GM19351 (cell line): ENCODE measurements around the gene MSI1.
"Not testable (repeated sequence)": the region's sequence is repeated elsewhere in the genome, so short reads cannot be mapped to it uniquely, and the experiment has no call there.

ENCODE experiments used
- ATAC-seq: cut with Tn5 transposase; IDR thresholded peaks from one replicate; pipeline ENCODE4 v1.9.1; 2021; ENCODE audit warnings: mild to moderate bottlenecking, moderate library complexity; ENCODE audit not compliant: unreplicated experiment

Gene MSI1

GRCh38 chr12:120358412-120359100, 10.4 kb downstream of the MSI1 start:
- ATAC-seq: no peak

GRCh38 chr12:120357104-120357503, 11.9 kb downstream of the MSI1 start:
- no peak for ATAC-seq

- ATAC-seq: no peak
These were observed 12.4 kb downstream of the MSI1 start for GRCh38 chr12:120356567-120357030.

- no peak for ATAC-seq
These were observed 15.2 kb downstream of the MSI1 start for GRCh38 chr12:120353556-120354317.

- no peak for ATAC-seq
These were observed 15.8 kb downstream of the MSI1 start for GRCh38 chr12:120353136-120353535.

- no peak for ATAC-seq
These were observed 16.8 kb downstream of the MSI1 start for GRCh38 chr12:120352117-120352516.

GRCh38 chr12:120350576-120351350, 18.2 kb downstream of the MSI1 start:
- no peak for ATAC-seq

GRCh38 chr12:120347766-120348165, 21.2 kb downstream of the MSI1 start:
- ATAC-seq: no peak

- ATAC-seq: no peak
These were observed 22.3 kb downstream of the MSI1 start for GRCh38 chr12:120346681-120347080.

- no peak for ATAC-seq
These were observed 22.9 kb downstream of the MSI1 start for GRCh38 chr12:120346031-120346430.

- no peak for ATAC-seq
These were observed 25.3 kb downstream of the MSI1 start for GRCh38 chr12:120343692-120344091.

GRCh38 chr12:120343039-120343537, 25.9 kb downstream of the MSI1 start:
- ATAC-seq: no peak

GRCh38 chr12:120342175-120343038, 26.6 kb downstream of the MSI1 start:
- ATAC-seq: no peak

- no peak for ATAC-seq
These were observed 29.7 kb downstream of the MSI1 start for GRCh38 chr12:120339256-120339655.

- no peak for ATAC-seq
These were observed 31.2 kb downstream of the MSI1 start for GRCh38 chr12:120337730-120338129.

GRCh38 chr12:120336392-120336791, 32.6 kb downstream of the MSI1 start:
- not testable (repeated sequence) for ATAC-seq

- ATAC-seq: not testable (repeated sequence)
These were observed 33.5 kb downstream of the MSI1 start for GRCh38 chr12:120335447-120335846.

GRCh38 chr12:120332523-120332922, 36.4 kb downstream of the MSI1 start:
- ATAC-seq: no peak

- no peak for ATAC-seq
These were observed 36.9 kb downstream of the MSI1 start for GRCh38 chr12:120332041-120332440.

- no peak for ATAC-seq
These were observed 37.6 kb downstream of the MSI1 start for GRCh38 chr12:120331390-120331789.
